Germinal center (tissue), 1 donor: Measurements from ENCODE around the gene APBB3.

ENCODE experiments used
- DNase-seq: peaks from one replicate; pipeline ENCODE4 v3.0.0; 2012; ENCODE audit warnings: mixed read lengths, low spot score

The APBB3 gene

GRCh38 chr5:140574165-140574564 lies 9.8 kb upstream of the APBB3 start:
- no peak for DNase-seq

GRCh38 chr5:140573683-140574082 lies 9.3 kb upstream of the APBB3 start:
- DNase-seq, result no peak

- no peak for DNase-seq
These were observed 6.7 kb upstream of the APBB3 start for GRCh38 chr5:140571105-140571504.

- DNase-seq, result no peak
These were observed 6.1 kb upstream of the APBB3 start for GRCh38 chr5:140570488-140570887.

GRCh38 chr5:140570058-140570457 lies 5.7 kb upstream of the APBB3 start:
- DNase-seq, result no peak

GRCh38 chr5:140569197-140569596 lies 4.8 kb upstream of the APBB3 start:
- DNase-seq, result no peak

- DNase-seq, result no peak
These were observed 4.2 kb upstream of the APBB3 start for GRCh38 chr5:140568443-140569063.

- no peak for DNase-seq
These were observed 3.5 kb upstream of the APBB3 start for GRCh38 chr5:140567871-140568270.

GRCh38 chr5:140567136-140567818 lies 2.9 kb upstream of the APBB3 start:
- no peak for DNase-seq

- DNase-seq, result no peak
These were observed 2.3 kb upstream of the APBB3 start for GRCh38 chr5:140566665-140567064.

GRCh38 chr5:140565780-140566095 lies 1.3 kb upstream of the APBB3 start:
- DNase-seq, result no peak

- DNase-seq, result peak; percentile 24
These were observed 804 bp upstream of the APBB3 start for GRCh38 chr5:140565024-140565779.

- DNase-seq, result no peak
These were observed 802 bp downstream of the APBB3 start for GRCh38 chr5:140563596-140563995.

- no peak for DNase-seq
These were observed 2.5 kb downstream of the APBB3 start for GRCh38 chr5:140561753-140562523.

- DNase-seq, result no peak
These were observed 4.2 kb downstream of the APBB3 start for GRCh38 chr5:140560227-140560626.

- no peak for DNase-seq
These were observed 5.9 kb downstream of the APBB3 start for GRCh38 chr5:140558542-140558941.

- DNase-seq, result no peak
These were observed 6.4 kb downstream of the APBB3 start for GRCh38 chr5:140557965-140558364.

GRCh38 chr5:140557136-140557805 lies 7.1 kb downstream of the APBB3 start, which contains the start of gene SRA1:
TSS of gene SRA1 (minus strand) at chr5:140557473. CDS start at chr5:140557452, 21 bp downstream.
- peak; percentile 91 for DNase-seq

GRCh38 chr5:140556438-140556837 lies 8.0 kb downstream of the APBB3 start:
- DNase-seq, result no peak

- DNase-seq, result no peak
These were observed 8.6 kb downstream of the APBB3 start for GRCh38 chr5:140555747-140556312.

GRCh38 chr5:140554454-140554853 lies 9.9 kb downstream of the APBB3 start:
- no peak for DNase-seq

- no peak for DNase-seq
These were observed 10.7 kb downstream of the APBB3 start for GRCh38 chr5:140553657-140554056.
